ENCODE results near the gene DMD. TPM values are rescaled to one million over a fixed set of nuclear protein-coding genes. Genes with fewer than 3 reads are reported as not detected.

DMD gene
- total RNA-seq, 2 donors from 2014 or later = 19.6 to 24.9 TPM

DNA sequence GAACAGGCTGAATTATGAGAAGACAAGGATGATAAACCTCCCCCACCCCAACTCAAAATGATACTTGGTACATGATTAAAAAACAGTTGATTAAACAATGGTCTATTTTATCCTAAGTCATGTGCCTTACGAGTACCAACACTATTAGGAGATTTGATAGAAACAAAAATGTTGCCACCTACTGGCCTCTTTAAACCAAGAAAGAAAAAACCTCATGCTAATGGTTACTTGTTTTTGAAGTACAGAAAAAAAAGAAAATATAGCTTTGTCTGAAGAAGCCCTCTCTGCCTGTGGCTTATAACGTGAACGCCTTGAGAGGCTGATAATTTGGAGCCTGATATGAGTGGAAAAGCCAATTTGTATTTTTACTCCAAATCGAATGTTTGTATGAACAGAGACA, 538.2 kb downstream of the DMD start:
- H3K4me3 ChIP-seq (ENCODE audit: low read length) = no peak overlapping the region
- H3K27ac ChIP-seq (ENCODE audit: low read depth, low read length) = no peak overlapping the region
- no peak overlapping the region for H3K27ac Mint-ChIP-seq
- H3K4me1 ChIP-seq (ENCODE audit: control insufficient read depth, insufficient read depth, low read length) = no peaks in the 10 kb centered on the region
- no peak overlapping the region for H3K9ac ChIP-seq (ENCODE audit: extremely low read depth, low read length, poor library complexity, severe bottlenecking)
- no peaks in the 10 kb centered on the region for H3K9me3 ChIP-seq (ENCODE audit: control insufficient read depth, low read length)
- H3K36me3 Mint-ChIP-seq (ENCODE audit: low read depth) = no peaks in the 10 kb centered on the region
- DNase-seq = no peak
- no peaks in the 10 kb centered on the region for H3K27me3 Mint-ChIP-seq (ENCODE audit: insufficient read depth)
- H3K36me3 ChIP-seq (ENCODE audit: control insufficient read depth, insufficient read depth, low read length) = no peaks in the 10 kb centered on the region
- H3K4me3 Mint-ChIP-seq = no peak overlapping the region
- peaks cover 17% of the 10 kb centered on the region for H3K4me1 Mint-ChIP-seq
- H3K27me3 ChIP-seq (ENCODE audit: control insufficient read depth, insufficient read depth, low read length, poor library complexity, severe bottlenecking) = no peaks in the 10 kb centered on the region
- no peaks in the 10 kb centered on the region for H3K9me3 Mint-ChIP-seq
- TF ChIP-seq, protein P1, sequence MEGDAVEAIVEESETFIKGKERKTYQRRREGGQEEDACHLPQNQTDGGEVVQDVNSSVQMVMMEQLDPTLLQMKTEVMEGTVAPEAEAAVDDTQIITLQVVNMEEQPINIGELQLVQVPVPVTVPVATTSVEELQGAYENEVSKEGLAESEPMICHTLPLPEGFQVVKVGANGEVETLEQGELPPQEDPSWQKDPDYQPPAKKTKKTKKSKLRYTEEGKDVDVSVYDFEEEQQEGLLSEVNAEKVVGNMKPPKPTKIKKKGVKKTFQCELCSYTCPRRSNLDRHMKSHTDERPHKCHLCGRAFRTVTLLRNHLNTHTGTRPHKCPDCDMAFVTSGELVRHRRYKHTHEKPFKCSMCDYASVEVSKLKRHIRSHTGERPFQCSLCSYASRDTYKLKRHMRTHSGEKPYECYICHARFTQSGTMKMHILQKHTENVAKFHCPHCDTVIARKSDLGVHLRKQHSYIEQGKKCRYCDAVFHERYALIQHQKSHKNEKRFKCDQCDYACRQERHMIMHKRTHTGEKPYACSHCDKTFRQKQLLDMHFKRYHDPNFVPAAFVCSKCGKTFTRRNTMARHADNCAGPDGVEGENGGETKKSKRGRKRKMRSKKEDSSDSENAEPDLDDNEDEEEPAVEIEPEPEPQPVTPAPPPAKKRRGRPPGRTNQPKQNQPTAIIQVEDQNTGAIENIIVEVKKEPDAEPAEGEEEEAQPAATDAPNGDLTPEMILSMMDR (conservative IDR thresholded peaks at IDR 0.05) = peak; percentile 72
- 49% methylated on average over 3 of the region's 4 CpGs; no CpG with 5 or more reads in 1 of the 2 experiments for WGBS, 2 experiments (ENCODE audit: insufficient coverage in 1 of 2, insufficient read length in 1 of 2)

DNA sequence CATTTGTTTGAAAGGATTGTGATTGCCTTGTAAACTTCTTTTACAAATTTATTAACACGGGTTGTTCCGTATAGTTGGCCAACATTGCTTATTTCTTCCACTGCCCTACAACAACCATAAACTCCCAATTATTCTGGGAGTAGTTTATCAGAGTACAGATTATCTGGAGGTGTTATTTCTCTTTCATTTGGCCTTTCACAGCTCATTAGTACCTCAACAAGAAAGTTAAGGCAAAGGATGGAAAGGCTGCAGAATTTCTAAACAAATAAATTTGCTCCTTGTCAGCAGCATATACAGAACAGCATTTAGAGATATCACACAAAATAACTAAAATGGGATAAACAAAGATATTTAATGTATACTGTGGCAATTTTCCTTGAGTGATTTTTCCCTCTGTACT, 548.8 kb downstream of the DMD start:
- H3K4me1 ChIP-seq (ENCODE audit: control insufficient read depth, insufficient read depth, low read length) = no peaks in the 10 kb centered on the region
- Mint-ChIP-seq H3K27me3 (ENCODE audit: insufficient read depth) (no peaks in the 10 kb centered on the region), H3K9me3 (no peaks in the 10 kb centered on the region), H3K27ac (no peak overlapping the region), H3K4me1 (peaks cover 10% of the 10 kb centered on the region), H3K4me3 (no peak overlapping the region), H3K36me3 (ENCODE audit: low read depth) (no peaks in the 10 kb centered on the region)
- no peaks in the 10 kb centered on the region for H3K9me3 ChIP-seq (ENCODE audit: control insufficient read depth, low read length)
- WGBS, 2 experiments (ENCODE audit: insufficient coverage in 1 of 2, insufficient read length in 1 of 2) = no CpG with 5 or more reads among the region's 2 CpGs
- TF ChIP-seq, protein P1 (conservative IDR thresholded peaks at IDR 0.05) = no peak
- no peak overlapping the region for H3K27ac ChIP-seq (ENCODE audit: low read depth, low read length)
- H3K36me3 ChIP-seq (ENCODE audit: control insufficient read depth, insufficient read depth, low read length) = no peaks in the 10 kb centered on the region
- no peak overlapping the region for H3K9ac ChIP-seq (ENCODE audit: extremely low read depth, low read length, poor library complexity, severe bottlenecking)
- H3K27me3 ChIP-seq (ENCODE audit: control insufficient read depth, insufficient read depth, low read length, poor library complexity, severe bottlenecking) = no peaks in the 10 kb centered on the region
- DNase-seq = no peak
- H3K4me3 ChIP-seq (ENCODE audit: low read length) = no peak overlapping the region

DNA sequence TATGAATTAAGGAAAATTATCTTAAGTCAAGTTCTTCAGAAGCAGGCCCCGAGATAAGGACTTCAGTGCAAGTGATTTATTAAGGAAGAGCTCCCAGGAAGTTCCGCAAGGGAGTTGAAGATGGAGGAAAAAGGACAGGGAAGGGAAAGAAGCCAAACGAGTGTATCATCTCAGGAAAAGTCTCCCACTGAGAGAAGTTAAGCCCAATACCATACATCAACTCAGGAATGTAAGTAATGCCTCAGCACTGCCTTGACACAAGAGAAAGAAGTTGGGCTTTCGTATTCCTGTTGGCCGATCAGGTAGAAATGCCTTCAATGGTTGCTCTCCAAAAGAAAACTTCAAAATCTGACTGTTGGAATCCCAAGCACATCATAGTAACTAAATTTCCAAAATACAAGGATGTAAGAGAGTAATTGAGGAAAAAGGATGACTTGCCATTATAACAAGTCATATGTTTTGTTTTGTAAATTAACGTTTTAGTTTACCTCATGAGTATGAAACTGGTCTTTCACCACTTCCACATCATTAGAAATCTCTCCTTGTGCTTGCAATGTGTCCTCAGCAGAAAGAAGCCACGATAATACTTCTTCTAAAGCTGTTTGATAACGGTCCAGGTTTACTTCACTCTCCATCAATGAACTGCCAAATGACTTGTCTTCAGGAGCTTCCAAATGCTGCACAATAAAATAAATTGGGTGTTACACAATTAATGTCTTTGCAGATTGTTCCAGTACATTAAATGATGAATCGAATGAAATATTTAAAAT, 566.7 kb downstream of the DMD start:
- no peaks in the 10 kb centered on the region for H3K27me3 Mint-ChIP-seq (ENCODE audit: insufficient read depth)
- WGBS, 2 experiments (ENCODE audit: insufficient coverage in 1 of 2, insufficient read length in 1 of 2) = 92 to 94% methylated on average over 2 to 8 of the region's 9 CpGs
- Histone ChIP-seq H3K4me3 (ENCODE audit: low read length) (no peak overlapping the region), H3K9me3 (ENCODE audit: control insufficient read depth, low read length) (no peaks in the 10 kb centered on the region), H3K27ac (ENCODE audit: low read depth, low read length) (no peak overlapping the region), H3K9ac (ENCODE audit: extremely low read depth, low read length, poor library complexity, severe bottlenecking) (no peak overlapping the region), H3K4me1 (ENCODE audit: control insufficient read depth, insufficient read depth, low read length) (no peaks in the 10 kb centered on the region), H3K27me3 (ENCODE audit: control insufficient read depth, insufficient read depth, low read length, poor library complexity, severe bottlenecking) (no peaks in the 10 kb centered on the region), H3K36me3 (ENCODE audit: control insufficient read depth, insufficient read depth, low read length) (no peaks in the 10 kb centered on the region)
- TF ChIP-seq, protein P1 (conservative IDR thresholded peaks at IDR 0.05) = no peak
- no peak overlapping the region for H3K4me3 Mint-ChIP-seq
- no peaks in the 10 kb centered on the region for H3K36me3 Mint-ChIP-seq (ENCODE audit: low read depth)
- H3K27ac Mint-ChIP-seq = no peak overlapping the region
- DNase-seq = peak; percentile 43
- peaks cover under 1% of the 10 kb centered on the region for H3K9me3 Mint-ChIP-seq
- H3K4me1 Mint-ChIP-seq = peaks cover 23% of the 10 kb centered on the region
